ENCODE results near the gene TXNL4A.
"Not testable (repeated sequence)": the region's sequence is repeated elsewhere in the genome, so short reads cannot be mapped to it uniquely, and the experiment has no call there.

The TXNL4A gene

DNA sequence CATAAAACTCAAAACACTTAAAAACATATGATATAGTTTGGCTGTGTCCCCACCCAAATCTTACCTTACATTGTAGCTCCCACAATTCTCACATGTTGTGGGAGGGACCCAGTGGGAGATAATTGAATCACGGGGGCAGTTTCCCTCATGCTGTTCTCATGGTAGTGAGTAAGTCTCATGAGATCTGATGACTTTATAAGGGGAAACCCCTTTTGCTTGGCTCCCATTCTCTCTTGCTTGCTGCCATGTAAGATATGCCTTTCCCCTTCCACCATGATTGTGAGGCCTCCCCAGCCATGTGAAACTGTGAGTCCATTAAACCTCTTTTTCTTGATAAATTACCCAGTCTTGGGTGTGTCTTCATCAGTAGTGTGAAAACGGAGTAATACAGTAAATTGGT, 11.3 kb upstream of the TXNL4A start:
- in situ Hi-C loops (cut with MboI; ENCODE audit: low sequenced_read_pairs) = not testable (repeated sequence)

DNA sequence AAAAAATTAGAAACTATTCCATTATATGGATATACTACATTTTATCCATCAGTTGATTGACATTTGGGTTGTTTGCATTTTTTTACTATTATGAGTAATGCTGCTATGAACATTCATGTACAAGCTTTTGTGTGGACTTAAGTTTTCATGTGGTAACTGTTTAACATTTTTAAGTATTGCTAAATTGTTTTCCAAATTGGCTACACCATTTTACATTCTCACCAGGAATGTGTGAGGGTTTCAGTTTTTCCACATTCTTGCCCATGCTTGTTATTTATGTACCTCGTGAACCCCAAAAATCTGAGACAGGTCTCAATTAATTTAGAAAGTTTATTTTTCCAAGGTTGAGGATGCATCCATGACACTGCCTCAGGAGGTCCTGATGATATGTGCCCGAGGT, 3.1 kb upstream of the TXNL4A start:
- in situ Hi-C loops (cut with MboI; ENCODE audit: low sequenced_read_pairs) = no loop called here

DNA sequence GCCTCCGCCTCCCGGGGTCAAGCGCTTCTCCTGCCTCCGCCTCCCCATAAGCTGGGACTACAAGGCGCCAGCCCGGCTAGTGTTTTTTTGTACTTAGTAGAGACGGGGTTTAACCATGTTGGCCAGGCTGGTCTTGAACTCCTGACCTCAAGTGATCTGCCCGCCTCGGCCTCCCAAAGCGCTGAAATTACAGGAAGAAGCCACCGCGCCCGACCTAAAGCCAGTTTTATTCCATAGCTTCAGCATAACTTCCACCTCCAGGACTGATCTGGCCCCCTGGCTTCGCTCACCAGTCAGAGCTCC, 783 bp upstream of the TXNL4A start:
- in situ Hi-C loops (cut with MboI; ENCODE audit: low sequenced_read_pairs) = no loop called here

DNA sequence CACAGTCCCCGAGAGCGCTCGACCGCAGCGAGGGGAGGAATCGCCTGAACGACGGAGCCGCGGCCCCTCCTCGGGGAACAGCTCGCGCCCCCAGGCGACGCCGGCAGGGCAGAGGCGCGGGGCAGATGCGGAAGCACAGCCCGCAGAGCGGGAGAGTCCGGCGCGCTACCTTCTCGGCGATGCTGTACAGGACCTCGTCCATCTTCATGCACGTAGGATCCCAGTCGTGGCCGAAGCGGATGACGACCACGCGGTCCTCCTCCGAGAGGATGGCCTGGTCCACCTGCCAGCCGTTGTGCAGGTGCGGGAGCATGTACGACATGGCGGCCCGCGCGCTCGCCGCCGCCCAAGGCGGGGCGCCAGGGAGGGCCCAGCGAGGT, 302 bp downstream of the TXNL4A start:
- in situ Hi-C loops (cut with MboI; ENCODE audit: low sequenced_read_pairs) = no loop called here

DNA sequence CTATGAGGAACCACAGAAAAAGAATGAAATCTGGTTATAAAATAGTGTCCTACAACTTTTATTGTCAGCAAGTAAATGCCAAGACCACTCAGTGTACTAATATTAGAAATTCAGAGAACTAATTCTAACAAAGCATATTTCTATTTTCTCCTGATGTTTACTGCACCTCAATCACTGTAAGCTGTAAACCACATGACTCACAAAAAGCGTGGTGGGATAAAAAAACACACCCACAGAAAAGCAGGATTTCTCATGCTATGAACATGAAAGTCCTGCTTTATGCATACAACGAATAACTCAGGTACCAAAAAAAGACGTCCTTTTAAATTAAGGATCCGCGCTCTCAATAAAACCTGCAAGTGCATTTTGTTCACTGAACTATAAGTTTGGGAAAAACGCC, 797 bp downstream of the TXNL4A start:
- in situ Hi-C loops (cut with MboI; ENCODE audit: low sequenced_read_pairs) = no loop called here

DNA sequence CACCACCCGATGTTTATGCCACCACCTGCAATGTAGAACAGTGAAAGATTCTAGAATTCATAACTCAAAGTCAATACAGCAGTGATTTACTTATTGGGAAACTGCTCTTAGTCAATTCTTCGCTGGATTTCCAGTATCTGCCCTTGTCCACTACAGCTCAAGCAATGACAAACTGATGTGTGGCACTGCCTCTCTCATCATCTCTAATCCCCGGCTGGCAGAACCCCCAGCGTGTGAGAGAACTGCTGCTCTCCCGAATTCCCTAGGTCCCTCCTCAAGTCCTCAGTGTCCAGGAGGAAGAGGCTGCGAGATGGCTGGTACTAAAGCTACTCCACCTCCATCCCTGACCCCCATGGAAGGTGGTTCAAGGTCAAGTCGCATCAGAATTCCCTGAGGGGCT, 1.6 kb downstream of the TXNL4A start:
- in situ Hi-C loops (cut with MboI; ENCODE audit: low sequenced_read_pairs) = no loop called here

DNA sequence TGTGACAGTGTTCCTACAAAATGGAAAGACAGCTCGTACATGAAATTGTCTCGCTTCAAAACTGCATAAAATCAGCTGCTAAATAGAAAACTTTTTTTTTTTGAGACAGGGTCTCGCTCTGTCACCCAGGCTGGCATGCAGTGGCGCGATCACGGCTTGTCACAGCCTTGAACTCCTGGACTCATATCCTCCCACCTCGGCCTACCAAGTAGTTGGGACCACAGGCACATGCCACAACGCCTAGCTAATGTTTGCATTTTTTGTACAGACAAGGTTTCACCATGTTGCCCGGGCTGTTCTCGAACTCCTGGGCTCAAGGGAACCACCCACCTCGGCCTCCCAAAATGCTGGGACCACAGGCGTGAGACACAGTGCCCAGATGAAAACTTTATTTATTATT, 3.2 kb downstream of the TXNL4A start:
- in situ Hi-C loops (cut with MboI; ENCODE audit: low sequenced_read_pairs) = no loop called here

DNA sequence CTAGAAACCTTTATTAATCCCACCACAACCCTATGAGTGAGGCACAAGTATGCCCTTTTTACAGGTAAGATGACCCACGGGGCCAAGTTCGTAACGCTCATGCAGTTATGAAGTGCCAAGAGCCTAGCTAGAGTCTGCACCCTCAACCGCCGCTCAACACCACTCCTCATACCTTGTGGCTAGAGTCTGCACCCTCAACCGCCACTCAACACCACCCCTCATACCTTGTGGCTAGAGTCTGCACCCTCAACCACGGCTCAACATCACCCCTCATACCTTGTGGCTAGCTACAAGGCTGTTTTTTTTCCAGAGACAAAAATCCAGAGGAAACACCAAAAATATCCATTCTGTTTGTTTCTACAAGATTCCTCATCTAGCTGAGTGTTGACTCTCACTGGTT, 4.6 kb downstream of the TXNL4A start:
- in situ Hi-C loops (cut with MboI; ENCODE audit: low sequenced_read_pairs) = no loop called here

DNA sequence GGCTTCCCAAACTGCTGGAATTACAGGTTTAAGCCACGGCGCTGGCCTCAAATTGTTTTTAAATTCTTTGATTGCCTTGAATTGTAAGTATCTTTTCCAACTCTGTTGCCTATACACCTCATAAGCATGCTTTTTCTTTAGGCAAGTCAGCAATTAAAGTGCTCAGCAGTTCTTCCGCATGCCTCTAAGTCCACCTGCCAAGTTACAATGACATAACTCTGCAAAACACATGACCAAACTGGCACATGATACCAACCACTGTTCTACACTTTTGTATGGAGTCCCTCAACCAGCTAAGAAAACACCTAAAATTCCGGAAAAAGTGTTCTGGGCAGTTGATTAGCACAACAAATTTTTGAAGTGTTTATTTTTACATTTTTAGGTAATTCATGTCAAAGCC, 5.1 kb downstream of the TXNL4A start:
- in situ Hi-C loops (cut with MboI; ENCODE audit: low sequenced_read_pairs) = no loop called here

DNA sequence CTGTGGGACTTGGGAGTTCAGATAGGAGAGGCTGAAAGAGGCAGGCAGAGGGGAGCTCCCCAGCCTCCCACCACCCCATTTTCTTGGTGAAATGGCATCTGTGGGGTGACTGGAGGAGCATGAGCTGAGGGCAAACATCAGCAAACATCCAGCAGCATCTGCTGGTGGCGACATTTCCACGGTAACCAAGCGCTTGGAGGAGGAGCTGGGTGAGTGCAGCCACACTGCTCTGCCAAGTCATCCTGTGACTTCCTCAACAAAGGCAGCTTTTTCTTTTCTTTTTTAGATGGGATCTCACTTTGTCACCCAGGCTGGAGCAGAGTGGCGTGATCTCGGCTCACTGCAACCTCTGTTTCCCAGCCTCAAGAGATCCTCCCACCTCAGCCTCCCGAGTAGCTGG, 5.6 kb downstream of the TXNL4A start:
- in situ Hi-C loops (cut with MboI; ENCODE audit: low sequenced_read_pairs) = no loop called here

DNA sequence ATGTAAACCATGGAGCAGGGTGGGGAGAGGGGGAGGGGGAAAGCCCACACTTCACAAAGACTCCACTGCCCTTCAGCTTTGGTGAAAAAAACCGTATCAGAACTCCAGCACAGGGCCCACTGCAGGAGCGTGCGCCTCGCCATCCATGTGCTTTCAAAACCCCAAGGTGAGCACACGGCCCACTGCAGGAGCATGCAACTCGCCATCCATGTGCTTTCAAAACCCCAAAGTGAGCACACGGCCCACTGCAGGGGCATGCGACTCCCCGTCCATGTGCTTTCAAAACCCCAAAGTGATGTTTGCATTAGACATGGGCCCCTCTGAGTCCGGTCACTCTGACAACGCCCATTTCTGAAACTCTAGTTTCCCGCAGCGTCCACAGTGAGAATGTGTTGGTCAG, 7.8 kb downstream of the TXNL4A start:
- in situ Hi-C loops (cut with MboI; ENCODE audit: low sequenced_read_pairs) = no loop called here

DNA sequence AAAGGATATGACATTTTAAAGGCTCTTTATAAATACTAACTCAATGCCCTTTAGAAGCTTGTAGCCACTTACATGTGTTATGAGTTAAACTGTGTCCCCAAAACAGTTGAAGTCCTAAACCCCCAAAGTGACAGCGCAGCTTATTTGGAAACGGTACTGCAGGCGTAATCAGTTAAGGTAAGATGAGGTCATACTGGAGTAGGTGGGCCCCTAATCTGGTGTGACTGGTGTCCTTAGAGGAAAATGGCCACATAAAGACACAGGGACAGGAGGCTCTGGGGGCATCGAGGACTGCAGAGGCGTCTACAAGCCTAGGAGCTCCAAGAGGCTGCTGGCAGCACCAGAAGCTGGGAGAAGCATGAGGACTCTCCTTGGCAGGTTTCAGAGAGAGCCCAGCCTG, 8.5 kb downstream of the TXNL4A start:
- in situ Hi-C loops (cut with MboI; ENCODE audit: low sequenced_read_pairs) = no loop called here

DNA sequence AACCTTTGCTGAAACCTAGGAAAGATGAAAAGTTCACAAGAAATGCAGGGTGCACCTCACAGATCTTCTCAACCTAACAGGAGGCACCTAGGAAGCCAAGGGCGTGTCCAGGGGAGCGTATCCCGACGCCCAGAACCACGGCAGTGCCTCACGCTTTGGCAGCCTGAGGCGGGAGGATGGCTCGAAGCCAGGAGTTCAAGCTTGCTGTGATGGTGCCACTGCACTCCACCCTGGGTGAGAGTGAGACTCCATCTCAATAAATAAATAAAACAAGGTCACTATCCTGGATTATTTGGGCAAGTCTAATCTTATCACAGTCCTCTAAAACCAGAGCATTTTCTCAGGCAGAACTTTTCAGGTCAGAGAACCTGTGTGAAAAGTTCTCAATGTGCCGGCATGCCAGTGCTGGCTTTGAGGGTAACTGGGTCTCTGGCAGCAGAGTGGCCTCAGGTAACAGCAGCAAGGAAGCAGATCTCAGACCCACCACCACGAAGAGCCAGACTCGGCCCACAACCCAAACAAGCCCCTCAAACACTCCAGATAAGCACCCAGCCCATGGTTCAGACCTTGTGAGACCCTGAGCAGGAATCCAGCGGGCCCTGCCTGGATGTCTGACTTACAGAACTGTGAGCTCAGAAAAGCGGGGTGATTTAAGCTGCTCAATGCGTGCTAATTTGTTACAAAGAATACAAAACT, 12.2 kb downstream of the TXNL4A start:
- in situ Hi-C loops (cut with MboI; ENCODE audit: low sequenced_read_pairs) = no loop called here

DNA sequence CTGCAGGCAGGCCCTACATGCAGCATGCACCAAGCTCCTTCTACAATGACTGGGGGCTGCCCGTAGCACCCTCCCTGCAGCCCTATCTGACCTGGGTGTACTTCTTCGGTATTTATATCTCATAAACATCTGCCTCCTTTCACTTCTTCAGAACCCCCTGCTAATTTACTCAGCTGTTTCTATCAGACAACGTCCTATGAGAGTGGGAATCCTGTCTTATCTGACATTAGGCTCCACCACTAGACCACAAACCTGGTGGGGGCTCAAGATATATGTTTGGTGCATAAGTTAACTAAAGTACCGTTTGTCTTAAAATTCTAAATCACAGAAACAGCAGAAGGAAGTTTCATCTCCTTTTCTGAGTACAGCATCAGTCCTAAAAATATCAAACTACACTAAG, 13.3 kb downstream of the TXNL4A start:
- in situ Hi-C loops (cut with MboI; ENCODE audit: low sequenced_read_pairs) = no loop called here

DNA sequence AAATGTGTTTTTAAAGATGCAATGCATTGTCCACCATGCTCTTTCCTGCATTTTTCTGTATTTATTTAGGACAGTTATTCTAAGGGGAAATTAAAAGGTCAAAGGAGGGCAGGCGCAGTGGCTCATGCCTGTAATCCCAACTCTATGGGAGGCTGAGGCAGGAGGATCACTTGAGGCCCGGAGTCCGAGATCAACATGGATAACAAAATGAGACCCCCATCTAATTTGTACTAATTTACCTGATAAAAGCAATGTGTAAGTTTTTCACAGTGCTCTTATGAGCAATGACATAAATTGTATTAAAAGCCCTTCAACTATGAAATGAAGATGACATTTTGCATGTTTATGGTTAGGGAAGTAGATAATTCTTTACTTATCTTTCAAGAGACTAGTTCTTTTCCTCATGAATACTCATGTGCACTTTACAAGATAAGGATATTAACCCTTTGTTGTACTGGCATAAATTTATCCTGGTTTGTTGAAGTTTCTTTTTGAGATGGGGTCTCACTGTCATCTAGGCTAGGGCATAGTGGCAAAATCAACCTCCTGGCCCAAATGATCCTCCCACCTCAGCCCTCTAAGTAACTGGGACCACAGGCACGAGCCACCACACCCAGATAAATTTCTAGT, 14.2 kb downstream of the TXNL4A start:
- in situ Hi-C loops (cut with MboI; ENCODE audit: low sequenced_read_pairs) = no loop called here

DNA sequence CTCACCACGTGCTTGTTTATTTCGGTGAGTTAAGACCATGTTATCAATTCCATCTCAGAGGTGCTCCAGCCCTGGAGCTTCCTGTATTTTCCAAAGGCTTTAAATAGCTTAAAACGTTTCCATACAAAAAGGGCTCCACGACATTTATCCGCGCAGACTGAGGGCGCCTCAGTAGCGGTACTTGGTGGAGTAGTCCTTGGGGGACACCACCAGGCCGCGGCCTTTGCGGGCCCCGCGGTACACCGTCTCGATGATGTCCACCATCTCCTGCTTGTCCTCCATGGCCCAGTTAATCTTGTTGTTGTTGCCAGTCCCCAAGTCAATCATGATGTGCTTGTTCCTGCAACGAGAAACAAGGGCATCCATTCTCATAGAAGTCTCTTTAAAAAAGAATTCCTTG, 14.8 kb downstream of the TXNL4A start:
- in situ Hi-C loops (cut with MboI; ENCODE audit: low sequenced_read_pairs) = no loop called here

DNA sequence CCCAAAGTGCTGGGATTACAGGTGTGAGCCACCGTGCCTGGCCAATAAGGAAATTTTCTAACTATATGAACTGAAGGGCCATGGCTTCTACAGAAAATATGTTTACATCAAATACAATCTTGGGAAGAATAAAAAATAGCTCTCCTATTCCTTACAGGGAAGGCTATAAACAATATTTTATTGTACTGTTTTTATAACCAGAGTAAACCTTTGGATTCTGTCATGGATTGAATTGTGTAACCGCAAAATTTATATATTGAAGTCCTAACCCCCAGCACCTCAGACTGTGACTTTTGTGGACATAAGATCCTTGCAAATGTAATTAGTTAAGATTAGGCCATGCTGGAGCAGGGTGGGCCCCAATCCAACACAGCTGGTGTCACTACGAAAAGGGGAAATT, 15.6 kb downstream of the TXNL4A start:
- in situ Hi-C loops (cut with MboI; ENCODE audit: low sequenced_read_pairs) = no loop called here

DNA sequence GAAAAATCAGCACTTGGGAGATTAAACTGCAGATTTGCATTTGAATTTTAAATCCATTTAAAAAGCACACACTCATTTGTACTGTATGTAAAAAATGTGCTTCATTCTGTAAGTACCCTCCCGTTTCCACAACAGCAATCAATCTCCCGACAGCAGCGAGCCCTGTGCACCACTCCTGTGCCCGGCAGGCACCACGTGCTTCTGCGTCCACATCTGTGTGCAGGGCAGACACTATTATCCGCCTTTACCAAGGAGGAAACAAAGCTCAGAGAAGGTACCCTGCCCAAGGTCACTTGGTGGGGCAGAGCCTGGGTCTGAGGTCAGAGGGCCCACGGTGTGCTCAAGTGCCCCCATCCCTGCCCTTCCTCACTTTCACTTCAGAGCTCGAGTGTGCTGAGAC, 16.4 kb downstream of the TXNL4A start:
- in situ Hi-C loops (cut with MboI; ENCODE audit: low sequenced_read_pairs) = no loop called here

DNA sequence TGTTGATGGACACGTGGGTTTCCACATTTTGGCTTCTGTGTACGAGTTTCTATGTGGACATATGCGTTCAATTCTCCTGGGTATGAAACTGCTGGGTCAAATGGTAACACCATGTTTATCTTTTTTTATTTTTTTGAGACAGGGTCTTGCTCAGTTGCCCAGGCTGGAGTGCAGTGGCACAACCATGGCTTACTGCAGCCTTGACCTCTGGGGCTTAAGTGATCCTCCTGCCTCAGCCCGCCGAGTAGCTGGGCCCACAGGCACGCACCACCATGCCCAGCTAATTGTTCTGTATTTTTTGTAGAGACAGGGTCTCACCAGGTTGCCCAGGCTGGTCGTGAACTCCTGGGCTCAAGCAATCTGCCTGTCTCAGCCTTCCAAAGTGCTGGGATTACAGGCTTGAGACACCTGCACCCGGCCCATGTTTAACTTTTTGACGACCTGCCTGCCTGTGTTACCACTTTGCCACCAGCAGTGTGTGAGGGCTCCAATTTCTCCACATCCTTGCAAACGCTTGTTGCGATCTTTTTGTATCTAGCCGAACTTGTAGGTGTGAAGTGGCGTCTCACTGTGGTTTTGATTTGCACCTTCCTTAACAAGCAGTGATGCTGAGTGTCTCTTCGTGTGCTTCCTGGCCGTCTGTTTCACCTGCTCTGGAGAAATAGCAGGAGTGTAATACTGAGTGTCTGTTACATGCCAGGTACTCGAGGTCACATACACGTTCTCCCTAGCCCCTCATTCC, 17.0 kb downstream of the TXNL4A start:
- in situ Hi-C loops (cut with MboI; ENCODE audit: low sequenced_read_pairs) = no loop called here

DNA sequence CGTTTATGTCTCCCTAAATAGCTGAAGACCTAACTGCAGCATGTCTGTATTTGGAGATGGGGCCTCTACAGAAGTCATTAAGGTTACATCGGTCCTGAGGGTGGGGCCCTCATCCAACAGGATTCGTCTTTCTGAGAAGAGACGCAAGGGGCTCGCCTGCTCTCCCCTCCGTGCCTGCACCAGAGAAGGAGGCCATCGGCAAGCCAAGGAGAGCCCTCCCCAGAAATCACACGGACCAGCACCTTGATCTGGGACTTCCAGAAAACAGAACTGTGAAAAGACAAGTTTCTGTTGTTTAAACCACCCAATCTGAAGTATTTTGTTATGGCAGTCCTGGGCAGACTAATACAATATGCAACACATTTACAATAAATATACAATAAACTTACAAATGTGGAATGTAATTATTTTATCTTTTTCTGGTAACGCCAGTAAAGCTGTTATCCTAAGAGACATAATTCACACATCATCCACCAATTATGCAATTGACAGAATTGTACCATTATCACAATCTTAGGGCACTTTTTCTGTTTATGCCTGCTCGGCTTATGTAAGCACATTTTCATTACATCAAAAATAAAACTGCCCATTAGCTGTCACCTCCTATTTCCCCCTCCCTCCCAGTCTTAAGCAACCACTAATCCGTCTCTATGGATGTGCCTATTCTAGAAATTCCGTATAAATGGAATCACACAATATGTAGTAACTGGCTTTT, 17.8 kb downstream of the TXNL4A start:
- in situ Hi-C loops (cut with MboI; ENCODE audit: low sequenced_read_pairs) = no loop called here

DNA sequence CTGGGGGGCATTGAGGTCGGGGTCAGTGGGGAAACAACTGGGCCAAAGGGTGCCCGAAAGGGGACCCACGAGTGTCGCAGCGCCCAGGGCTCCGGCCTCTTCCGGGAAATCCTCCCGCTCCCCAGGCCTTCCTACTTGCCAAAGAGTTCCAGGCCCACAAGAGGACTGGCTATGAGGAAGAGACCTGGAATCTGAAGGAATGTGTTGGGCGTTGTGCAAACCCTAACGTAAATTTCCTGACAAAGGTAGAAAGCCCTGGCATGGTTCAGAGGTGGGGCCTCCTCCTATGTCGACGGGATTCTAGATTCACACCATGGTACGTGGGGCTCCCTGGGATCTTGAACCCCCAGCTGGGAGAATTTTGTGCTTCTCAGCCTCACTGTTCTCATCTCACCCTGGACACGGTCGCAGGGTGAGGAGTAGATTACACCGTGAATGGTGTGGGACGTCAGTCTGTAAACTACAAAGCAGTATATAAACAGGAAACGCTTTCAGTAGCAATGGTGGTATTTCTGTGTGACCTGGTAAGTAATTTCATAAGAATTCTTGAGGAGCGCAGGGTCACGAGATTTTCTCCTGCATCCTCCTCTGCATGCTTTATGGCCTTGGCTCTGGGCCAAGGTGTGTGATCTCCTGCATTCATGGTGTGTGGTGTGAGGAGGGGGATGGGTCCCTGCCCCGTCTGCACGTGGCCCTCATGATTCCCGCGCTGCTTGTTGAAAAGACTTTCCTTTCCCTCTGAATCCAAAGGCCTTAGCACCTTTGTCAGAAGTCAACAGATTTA, 23.1 kb downstream of the TXNL4A start:
- in situ Hi-C loops (cut with MboI; ENCODE audit: low sequenced_read_pairs) = no loop called here
